Neural cell (in vitro differentiated cells): Measurements from ENCODE around the gene LRRIQ4. TPM values are rescaled to one million over a fixed set of nuclear protein-coding genes. Genes with fewer than 3 reads are reported as not detected.

Experiments
- H2AFZ ChIP-seq: fragments of 200-600, 300-800 bp; sonication (generic), shearing (Covaris generic); 2 replicates; pipeline ENCODE4 v1.6.0; 2014; ENCODE audit warnings: low read depth, mild to moderate bottlenecking, antibody characterized with exemption, low read length, moderate library complexity
- H3F3A ChIP-seq: fragments of 200-600 bp; shearing (Covaris generic); 2 replicates; pipeline ENCODE4 v1.6.1; 2016; ENCODE audit warnings: mild to moderate bottlenecking, moderate library complexity, mixed read lengths, antibody characterized with exemption, low read length; ENCODE audit not compliant: insufficient read depth, poor library complexity, severe bottlenecking
- H3K27ac ChIP-seq: fragments of 200-600, 300-800 bp; sonication (generic), shearing (Covaris generic); 2 replicates; pipeline ENCODE4 v1.5.1; 2014; ENCODE audit warnings: mild to moderate bottlenecking, low read length, moderate library complexity
- H3K27me3 ChIP-seq: fragments of 300-800, 200-600 bp; sonication (generic), shearing (Covaris generic); 2 replicates; pipeline ENCODE4 v1.6.0; 2014; ENCODE audit warnings: mild to moderate bottlenecking, low read depth, low read length, moderate library complexity; ENCODE audit not compliant: insufficient read depth
- H3K36me3 ChIP-seq: fragments of 300-800, 200-600 bp; sonication (generic), shearing (Covaris generic); 2 replicates; pipeline ENCODE4 v1.5.1; 2014; ENCODE audit warnings: mild to moderate bottlenecking, antibody characterized with exemption, low read length, moderate library complexity; ENCODE audit not compliant: insufficient read depth
- H3K4me2 ChIP-seq: fragments of 300-800, 200-600 bp; sonication (generic), shearing (Covaris generic); 2 replicates; pipeline ENCODE4 v1.6.0; 2014; ENCODE audit warnings: mild to moderate bottlenecking, low read length
- H3K4me3 ChIP-seq: fragments of 300-800, 200-600 bp; sonication (generic), shearing (Covaris generic); 2 replicates; pipeline ENCODE4 v1.5.1; 2014; ENCODE audit warnings: mild to moderate bottlenecking, low read length, moderate library complexity
- H3K79me2 ChIP-seq: fragments of 200-600 bp; shearing (Covaris generic); replicated peaks from 2 replicates; pipeline ENCODE4 v1.6.0; 2014; ENCODE audit warnings: mild to moderate bottlenecking, low read length, moderate library complexity; ENCODE audit not compliant: insufficient read depth
- H3K9ac ChIP-seq: fragments of 300-800, 200-600 bp; sonication (generic), shearing (Covaris generic); 2 replicates; pipeline ENCODE4 v1.6.1; 2016; ENCODE audit warnings: mild to moderate bottlenecking, low read length, mixed read lengths
- H3K9me2 ChIP-seq: fragments of 200-600 bp; shearing (Covaris generic); 2 replicates; pipeline ENCODE4 v1.6.1; 2016; ENCODE audit warnings: mild to moderate bottlenecking, low read length, mixed read lengths; ENCODE audit not compliant: insufficient read depth
- H3K9me3 ChIP-seq: fragments of 200-600, 300-800 bp; sonication (generic), shearing (Covaris generic); 2 replicates; pipeline ENCODE4 v1.6.1; 2016; ENCODE audit warnings: mild to moderate bottlenecking, mixed run types, low read length, moderate library complexity, mixed read lengths
- H4K20me1 ChIP-seq: fragments of 200-600 bp; shearing (Covaris generic); 2 replicates; pipeline ENCODE4 v1.6.1; 2016; ENCODE audit warnings: mild to moderate bottlenecking, mixed run types; ENCODE audit not compliant: insufficient read depth
- EP300 ChIP-seq: fragments of 450-650 bp; conservative IDR thresholded peaks from 2 replicates; pipeline ENCODE4 v1.6.1; 2014; ENCODE audit warnings: antibody characterized with exemption, mild to moderate bottlenecking, moderate library complexity; ENCODE audit not compliant: poor library complexity, severe bottlenecking
- EZH2 ChIP-seq: fragments of 200-600, 300-800 bp; shearing (Covaris generic), sonication (generic); IDR thresholded peaks from 2 replicates; pipeline ENCODE4 v1.6.1; 2014; ENCODE audit warnings: antibody characterized with exemption, low read length, borderline replicate concordance, mild to moderate bottlenecking; ENCODE audit not compliant: insufficient read depth, poor library complexity, severe bottlenecking
- MXI1 ChIP-seq: fragments of 450-650 bp; conservative IDR thresholded peaks from 2 replicates; pipeline ENCODE4 v1.6.1; 2014; ENCODE audit warnings: antibody characterized with exemption, mild to moderate bottlenecking; ENCODE audit not compliant: poor library complexity, severe bottlenecking
- POLR2AphosphoS5 ChIP-seq: IDR thresholded peaks from 2 replicates; pipeline ENCODE4 v1.6.1; 2012
- RAD21 ChIP-seq: fragments of 450-650 bp; conservative IDR thresholded peaks from 2 replicates; pipeline ENCODE4 v1.6.1; 2014; ENCODE audit warnings: antibody characterized with exemption, mild to moderate bottlenecking, moderate library complexity
- SMC3 ChIP-seq: fragments of 450-650 bp; conservative IDR thresholded peaks from 2 replicates; pipeline ENCODE4 v1.6.1; 2014; ENCODE audit warnings: antibody characterized with exemption, mild to moderate bottlenecking, moderate library complexity; ENCODE audit not compliant: poor library complexity
- TAF1 ChIP-seq: IDR thresholded peaks from 2 replicates; pipeline ENCODE4 v1.6.1; 2012; ENCODE audit warnings: low read depth
- polyA plus RNA-seq: library from polyadenylated mRNA; depleted of rRNA; stranded (reverse); fragments of >200 nt; gene quantifications from 2 replicates; pipeline ENCODE4 v1.2.3, GENCODE V29; 2014
- TF ChIP-seq, protein P1 (sequence below): IDR thresholded peaks from 2 replicates; pipeline ENCODE4 v1.6.1; 2012; ENCODE audit warnings: borderline replicate concordance
- TF ChIP-seq, protein P2 (sequence below): fragments of 450-650 bp; IDR thresholded peaks from 2 replicates; pipeline ENCODE4 v1.5.1; 2014; ENCODE audit warnings: antibody characterized with exemption, mild to moderate bottlenecking, moderate library complexity; ENCODE audit not compliant: poor library complexity, severe bottlenecking

Gene LRRIQ4
- polyA plus RNA-seq, 1 donor from 2014 or later = not detected

DNA sequence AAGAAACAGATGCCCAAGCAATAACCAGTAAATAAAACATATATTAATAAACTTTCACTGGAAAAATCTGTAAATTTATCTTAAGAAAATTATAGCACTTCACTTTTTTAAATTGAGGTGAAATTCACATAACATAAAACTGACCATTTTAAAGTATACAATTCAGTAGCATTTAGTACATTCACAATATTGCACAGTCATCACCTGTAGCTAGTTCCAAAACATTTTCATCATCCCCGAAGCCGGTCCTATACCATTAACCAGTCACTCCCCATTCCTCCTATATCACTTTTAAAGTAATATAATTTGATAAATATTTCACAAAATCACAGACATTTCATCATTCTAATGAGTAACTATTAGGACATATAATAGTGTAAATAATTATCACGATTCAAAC is 8.0 kb upstream of the LRRIQ4 start:
- Histone ChIP-seq H3K36me3 (no peaks in the 10 kb centered on the region), H2AFZ (no peak overlapping the region)

DNA sequence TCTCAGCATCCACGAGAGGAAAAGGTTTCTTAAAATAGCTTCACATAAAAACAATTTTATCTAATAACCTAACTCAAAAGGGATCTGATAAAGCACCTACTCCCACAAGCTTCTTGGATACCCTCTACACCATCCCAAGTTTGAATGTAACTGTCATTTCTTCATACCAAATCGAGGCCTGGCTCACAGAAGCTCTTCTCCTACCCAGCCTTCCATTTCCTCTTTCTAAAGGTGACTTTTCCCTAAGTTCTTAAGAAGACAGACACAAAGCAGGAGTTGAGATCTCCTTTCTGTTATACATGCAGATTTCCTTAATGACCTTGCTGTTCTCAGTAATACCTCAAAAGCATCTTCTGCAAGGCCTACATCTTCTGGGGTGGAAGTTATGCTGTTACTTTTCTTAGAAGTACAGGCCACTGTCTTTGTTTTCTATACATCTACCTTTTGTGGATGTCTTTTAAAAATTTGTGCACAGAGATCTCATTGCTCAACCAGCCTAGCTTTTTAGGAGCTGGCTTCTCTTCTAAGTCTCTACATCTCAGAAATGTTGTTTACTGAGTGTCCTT is 3.4 kb upstream of the LRRIQ4 start:
- Histone ChIP-seq H3K4me3 (no peak overlapping the region), H3K36me3 (no peaks in the 10 kb centered on the region), H3K79me2 (no peaks in the 10 kb centered on the region), H3K9me3 (no peaks in the 10 kb centered on the region), H3K27me3 (no peaks in the 10 kb centered on the region), H3F3A (no peaks in the 10 kb centered on the region), H3K9me2 (no peaks in the 10 kb centered on the region), H3K27ac (no peak overlapping the region), H3K4me2 (no peak overlapping the region), H3K9ac (no peak overlapping the region), H4K20me1 (no peaks in the 10 kb centered on the region), H2AFZ (no peak overlapping the region)
- TF ChIP-seq RAD21 (no peak), MXI1 (no peak), EP300 (no peak), TAF1 (no peak), EZH2 (no peak), POLR2AphosphoS5 (no peak), SMC3 (no peak)
- TF ChIP-seq, protein P1, sequence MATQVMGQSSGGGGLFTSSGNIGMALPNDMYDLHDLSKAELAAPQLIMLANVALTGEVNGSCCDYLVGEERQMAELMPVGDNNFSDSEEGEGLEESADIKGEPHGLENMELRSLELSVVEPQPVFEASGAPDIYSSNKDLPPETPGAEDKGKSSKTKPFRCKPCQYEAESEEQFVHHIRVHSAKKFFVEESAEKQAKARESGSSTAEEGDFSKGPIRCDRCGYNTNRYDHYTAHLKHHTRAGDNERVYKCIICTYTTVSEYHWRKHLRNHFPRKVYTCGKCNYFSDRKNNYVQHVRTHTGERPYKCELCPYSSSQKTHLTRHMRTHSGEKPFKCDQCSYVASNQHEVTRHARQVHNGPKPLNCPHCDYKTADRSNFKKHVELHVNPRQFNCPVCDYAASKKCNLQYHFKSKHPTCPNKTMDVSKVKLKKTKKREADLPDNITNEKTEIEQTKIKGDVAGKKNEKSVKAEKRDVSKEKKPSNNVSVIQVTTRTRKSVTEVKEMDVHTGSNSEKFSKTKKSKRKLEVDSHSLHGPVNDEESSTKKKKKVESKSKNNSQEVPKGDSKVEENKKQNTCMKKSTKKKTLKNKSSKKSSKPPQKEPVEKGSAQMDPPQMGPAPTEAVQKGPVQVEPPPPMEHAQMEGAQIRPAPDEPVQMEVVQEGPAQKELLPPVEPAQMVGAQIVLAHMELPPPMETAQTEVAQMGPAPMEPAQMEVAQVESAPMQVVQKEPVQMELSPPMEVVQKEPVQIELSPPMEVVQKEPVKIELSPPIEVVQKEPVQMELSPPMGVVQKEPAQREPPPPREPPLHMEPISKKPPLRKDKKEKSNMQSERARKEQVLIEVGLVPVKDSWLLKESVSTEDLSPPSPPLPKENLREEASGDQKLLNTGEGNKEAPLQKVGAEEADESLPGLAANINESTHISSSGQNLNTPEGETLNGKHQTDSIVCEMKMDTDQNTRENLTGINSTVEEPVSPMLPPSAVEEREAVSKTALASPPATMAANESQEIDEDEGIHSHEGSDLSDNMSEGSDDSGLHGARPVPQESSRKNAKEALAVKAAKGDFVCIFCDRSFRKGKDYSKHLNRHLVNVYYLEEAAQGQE = no peak
- TF ChIP-seq, protein P2, sequence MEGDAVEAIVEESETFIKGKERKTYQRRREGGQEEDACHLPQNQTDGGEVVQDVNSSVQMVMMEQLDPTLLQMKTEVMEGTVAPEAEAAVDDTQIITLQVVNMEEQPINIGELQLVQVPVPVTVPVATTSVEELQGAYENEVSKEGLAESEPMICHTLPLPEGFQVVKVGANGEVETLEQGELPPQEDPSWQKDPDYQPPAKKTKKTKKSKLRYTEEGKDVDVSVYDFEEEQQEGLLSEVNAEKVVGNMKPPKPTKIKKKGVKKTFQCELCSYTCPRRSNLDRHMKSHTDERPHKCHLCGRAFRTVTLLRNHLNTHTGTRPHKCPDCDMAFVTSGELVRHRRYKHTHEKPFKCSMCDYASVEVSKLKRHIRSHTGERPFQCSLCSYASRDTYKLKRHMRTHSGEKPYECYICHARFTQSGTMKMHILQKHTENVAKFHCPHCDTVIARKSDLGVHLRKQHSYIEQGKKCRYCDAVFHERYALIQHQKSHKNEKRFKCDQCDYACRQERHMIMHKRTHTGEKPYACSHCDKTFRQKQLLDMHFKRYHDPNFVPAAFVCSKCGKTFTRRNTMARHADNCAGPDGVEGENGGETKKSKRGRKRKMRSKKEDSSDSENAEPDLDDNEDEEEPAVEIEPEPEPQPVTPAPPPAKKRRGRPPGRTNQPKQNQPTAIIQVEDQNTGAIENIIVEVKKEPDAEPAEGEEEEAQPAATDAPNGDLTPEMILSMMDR = no peak

More for the DNA sequence above, 8.0 kb upstream of the LRRIQ4 start:
- no peaks in the 10 kb centered on the region for H3K79me2 ChIP-seq
- H3K27me3 ChIP-seq = no peaks in the 10 kb centered on the region
- H3K9ac ChIP-seq = no peak overlapping the region
- H3K9me3 ChIP-seq = no peaks in the 10 kb centered on the region
- H3K9me2 ChIP-seq = no peaks in the 10 kb centered on the region
- H3F3A ChIP-seq = no peaks in the 10 kb centered on the region
- no peak overlapping the region for H3K4me2 ChIP-seq
- no peaks in the 10 kb centered on the region for H4K20me1 ChIP-seq
- H3K27ac ChIP-seq = no peak overlapping the region
- no peak overlapping the region for H3K4me3 ChIP-seq
- TF ChIP-seq EZH2 (no peak), MXI1 (no peak), POLR2AphosphoS5 (no peak), EP300 (no peak), SMC3 (no peak), TAF1 (no peak), RAD21 (no peak)
- TF ChIP-seq, protein P1 = no peak
- TF ChIP-seq, protein P2 = no peak
